ENCODE measurements around the gene IFIT3.

GRCh38 chr10:89357975-89358374, 30.2 kb downstream of the IFIT3 start:
- TF ChIP-seq, protein P1, sequence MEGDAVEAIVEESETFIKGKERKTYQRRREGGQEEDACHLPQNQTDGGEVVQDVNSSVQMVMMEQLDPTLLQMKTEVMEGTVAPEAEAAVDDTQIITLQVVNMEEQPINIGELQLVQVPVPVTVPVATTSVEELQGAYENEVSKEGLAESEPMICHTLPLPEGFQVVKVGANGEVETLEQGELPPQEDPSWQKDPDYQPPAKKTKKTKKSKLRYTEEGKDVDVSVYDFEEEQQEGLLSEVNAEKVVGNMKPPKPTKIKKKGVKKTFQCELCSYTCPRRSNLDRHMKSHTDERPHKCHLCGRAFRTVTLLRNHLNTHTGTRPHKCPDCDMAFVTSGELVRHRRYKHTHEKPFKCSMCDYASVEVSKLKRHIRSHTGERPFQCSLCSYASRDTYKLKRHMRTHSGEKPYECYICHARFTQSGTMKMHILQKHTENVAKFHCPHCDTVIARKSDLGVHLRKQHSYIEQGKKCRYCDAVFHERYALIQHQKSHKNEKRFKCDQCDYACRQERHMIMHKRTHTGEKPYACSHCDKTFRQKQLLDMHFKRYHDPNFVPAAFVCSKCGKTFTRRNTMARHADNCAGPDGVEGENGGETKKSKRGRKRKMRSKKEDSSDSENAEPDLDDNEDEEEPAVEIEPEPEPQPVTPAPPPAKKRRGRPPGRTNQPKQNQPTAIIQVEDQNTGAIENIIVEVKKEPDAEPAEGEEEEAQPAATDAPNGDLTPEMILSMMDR (IDR thresholded peaks at IDR 0.05; ENCODE audit: control extremely low read depth in 1 of 3, insufficient read depth in 1 of 3, low read depth in 1 of 3, low read length in 3 of 3) = no peak
- TF ChIP-seq KDM1A (IDR thresholded peaks at IDR 0.05; ENCODE audit: borderline replicate concordance, low read length) = no peak
- TF ChIP-seq KDM4A (IDR thresholded peaks at IDR 0.05; ENCODE audit: low read depth, low read length, severe bottlenecking) = no peak
- TF ChIP-seq GABPA (IDR thresholded peaks at IDR 0.05; ENCODE audit: borderline replicate concordance, insufficient read depth, low read length) = no peak
- TF ChIP-seq POLR2A (IDR thresholded peaks at IDR 0.05; ENCODE audit: control extremely low read depth in 1 of 2, low read depth in 2 of 2, low read length in 2 of 2) = no peak
- no peak for TF ChIP-seq USF2 (IDR thresholded peaks at IDR 0.05; ENCODE audit: low read length)
- no peak for TF ChIP-seq YY1 (IDR thresholded peaks at IDR 0.05; ENCODE audit: low read depth, low read length)
- no peak for TF ChIP-seq HDAC2 (IDR thresholded peaks at IDR 0.05; ENCODE audit: borderline replicate concordance in 1 of 2, low read depth in 2 of 2, low read length in 2 of 2)
- TF ChIP-seq ZNF274 (IDR thresholded peaks at IDR 0.05; ENCODE audit: borderline replicate concordance, extremely low read depth, low read length) = no peak
- no peak for TF ChIP-seq BRCA1 (IDR thresholded peaks at IDR 0.05; ENCODE audit: low read depth, low read length)
- TF ChIP-seq GTF2F1 (IDR thresholded peaks at IDR 0.05; ENCODE audit: borderline replicate concordance, low read depth, low read length) = no peak
- TF ChIP-seq JUND (IDR thresholded peaks at IDR 0.05; ENCODE audit: low read length) = no peak
- no peak for TF ChIP-seq POLR2AphosphoS5 (IDR thresholded peaks at IDR 0.05; ENCODE audit: low read depth, low read length)
- no peak for TF ChIP-seq RXRA (IDR thresholded peaks at IDR 0.05; ENCODE audit: insufficient read depth, low read depth, low read length)
